GM12891 (cell line): Measurements from ENCODE around the gene FFAR1.
A peak's percentile ranks its signal among the peaks of the same experiment; 100 is the strongest.
"Not testable (repeated sequence)": the region's sequence is repeated elsewhere in the genome, so short reads cannot be mapped to it uniquely, and the experiment has no call there.

Experiments used
- DNase-seq: peaks from one replicate; pipeline ENCODE4 v3.0.0; 2011; ENCODE audit warnings: low spot score; ENCODE audit not compliant: insufficient read length
- FAIRE-seq: peaks from 2 replicates; lab custom pipeline; 2011; peaks lifted over from hg19 to GRCh38; lab: Jason Lieb, UNC
- PAX5 ChIP-seq: IDR thresholded peaks from 2 replicates; pipeline ENCODE4 v1.6.1; 2011; ENCODE audit warnings: low read length, moderate library complexity, mild to moderate bottlenecking; ENCODE audit not compliant: insufficient read depth, severe bottlenecking
- POLR2A ChIP-seq: IDR thresholded peaks from 2 replicates; pipeline ENCODE4 v1.6.1; 2011; ENCODE audit warnings: low read depth, low read length, control low read depth
- POLR2AphosphoS5 ChIP-seq: IDR thresholded peaks from 2 replicates; pipeline ENCODE4 v1.6.1; 2011; ENCODE audit warnings: low read depth, low read length, control low read depth
- POU2F2 ChIP-seq: IDR thresholded peaks from 2 replicates; pipeline ENCODE4 v1.6.1; 2011; ENCODE audit warnings: low read depth, mild to moderate bottlenecking, control low read depth, low read length, moderate library complexity
- SPI1 ChIP-seq: IDR thresholded peaks from 2 replicates; pipeline ENCODE4 v1.6.1; 2011; ENCODE audit warnings: low read depth, low read length, control low read depth
- TAF1 ChIP-seq: IDR thresholded peaks from 2 replicates; pipeline ENCODE4 v1.6.1; 2011; ENCODE audit warnings: low read depth, low read length, control low read depth

The FFAR1 gene

GRCh38 chr19:35375505-35376307, 28.0 kb downstream of the FFAR1 start:
- no peak for TF ChIP-seq SPI1
- peak; percentile 52 for TF ChIP-seq PAX5
- TF ChIP-seq POU2F2, result no peak
- FAIRE-seq (no peak), DNase-seq (no peak)

DNA sequence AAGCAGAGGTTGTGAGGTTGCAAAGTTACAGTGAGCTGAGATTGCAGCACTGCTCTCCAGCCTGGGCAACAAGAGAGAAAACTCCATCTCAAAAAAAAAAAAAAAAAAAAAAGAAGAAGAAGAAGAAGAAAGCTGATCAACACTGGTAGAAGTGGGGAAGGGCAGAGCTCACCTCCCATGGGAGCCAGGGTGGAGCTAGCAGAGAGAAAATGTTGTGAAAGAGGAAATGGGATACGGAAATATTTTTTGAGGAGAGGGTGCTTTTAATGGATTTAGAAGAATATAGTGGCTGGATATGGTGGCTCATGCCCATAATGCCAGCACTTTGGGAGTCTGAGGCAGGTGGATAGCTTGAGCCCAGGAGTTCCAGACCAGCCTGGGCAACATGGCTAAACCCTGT, 30.0 kb downstream of the FFAR1 start:
- no peak for TF ChIP-seq POU2F2
- no peak for TF ChIP-seq TAF1
- TF ChIP-seq SPI1, result no peak
- no peak for TF ChIP-seq POLR2A
- no peak for TF ChIP-seq PAX5
- TF ChIP-seq POLR2AphosphoS5, result no peak
- DNase-seq (no peak), FAIRE-seq (no peak)

DNA sequence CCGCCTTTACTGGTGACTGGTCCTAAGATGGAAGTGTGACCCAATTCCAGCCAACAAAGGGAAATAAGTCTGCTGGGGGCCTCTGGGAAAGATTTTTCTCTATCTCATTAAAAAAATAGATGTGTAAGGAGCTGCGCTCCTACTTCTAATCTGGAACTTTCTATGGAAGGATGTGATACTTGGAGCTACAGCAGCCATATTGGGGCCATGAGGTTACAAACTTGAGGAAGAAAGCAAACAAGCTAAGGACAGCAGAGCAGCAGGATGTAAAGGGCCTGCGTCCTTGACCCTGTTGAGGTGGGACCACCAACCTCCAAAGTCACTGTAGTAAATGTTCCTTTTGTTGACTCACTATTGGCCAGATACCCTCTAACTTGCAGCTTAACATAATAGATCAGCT, 30.7 kb downstream of the FFAR1 start:
- DNase-seq (no peak), FAIRE-seq (no peak)
- TF ChIP-seq PAX5 (no peak), POLR2A (no peak), TAF1 (no peak), POLR2AphosphoS5 (no peak), SPI1 (no peak), POU2F2 (no peak)

DNA sequence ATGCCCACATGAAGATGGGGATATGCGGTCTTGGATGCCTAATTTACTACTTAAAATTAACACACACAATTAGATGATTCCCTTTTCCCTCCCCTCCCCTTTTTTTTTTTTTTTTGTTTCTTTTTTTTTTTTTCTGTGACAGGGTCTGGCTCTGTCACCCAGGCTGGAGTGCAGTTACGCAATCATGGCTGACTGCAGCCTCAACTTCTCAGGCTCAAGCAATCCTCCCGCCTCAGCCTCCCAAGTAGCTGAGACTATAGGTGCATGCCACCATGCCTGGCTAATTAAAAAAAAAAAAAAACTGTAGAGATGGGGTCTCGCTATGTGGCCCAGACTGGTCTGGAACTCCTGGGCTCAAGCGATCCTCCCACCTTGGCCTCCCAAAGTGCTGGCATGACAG, 31.8 kb downstream of the FFAR1 start:
- DNase-seq, result not testable (repeated sequence)

DNA sequence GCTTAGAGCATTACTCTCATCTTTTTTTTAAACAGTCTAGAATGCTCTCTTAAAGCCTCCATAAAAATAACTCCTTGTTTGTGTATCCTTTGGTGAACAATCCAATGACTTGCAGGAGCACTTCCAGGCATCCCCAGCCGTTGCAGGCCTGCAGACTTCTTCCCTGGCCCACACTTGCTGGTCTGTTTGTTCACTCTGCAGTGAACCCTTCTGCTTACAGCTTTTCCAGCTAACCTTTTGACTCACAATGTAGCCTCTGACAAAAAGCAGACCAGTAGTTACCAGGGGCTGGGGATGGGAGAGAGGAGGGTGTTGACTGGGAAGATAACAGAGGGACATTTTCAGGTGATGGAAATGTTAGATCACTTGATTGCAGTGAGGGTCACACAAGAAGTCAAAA, 32.3 kb downstream of the FFAR1 start:
- FAIRE-seq (no peak), DNase-seq (no peak)
- TF ChIP-seq POU2F2 (no peak), TAF1 (no peak), SPI1 (no peak), POLR2AphosphoS5 (no peak), POLR2A (no peak)

More for the DNA sequence above, 31.8 kb downstream of the FFAR1 start:
- not testable (repeated sequence) for FAIRE-seq

DNA sequence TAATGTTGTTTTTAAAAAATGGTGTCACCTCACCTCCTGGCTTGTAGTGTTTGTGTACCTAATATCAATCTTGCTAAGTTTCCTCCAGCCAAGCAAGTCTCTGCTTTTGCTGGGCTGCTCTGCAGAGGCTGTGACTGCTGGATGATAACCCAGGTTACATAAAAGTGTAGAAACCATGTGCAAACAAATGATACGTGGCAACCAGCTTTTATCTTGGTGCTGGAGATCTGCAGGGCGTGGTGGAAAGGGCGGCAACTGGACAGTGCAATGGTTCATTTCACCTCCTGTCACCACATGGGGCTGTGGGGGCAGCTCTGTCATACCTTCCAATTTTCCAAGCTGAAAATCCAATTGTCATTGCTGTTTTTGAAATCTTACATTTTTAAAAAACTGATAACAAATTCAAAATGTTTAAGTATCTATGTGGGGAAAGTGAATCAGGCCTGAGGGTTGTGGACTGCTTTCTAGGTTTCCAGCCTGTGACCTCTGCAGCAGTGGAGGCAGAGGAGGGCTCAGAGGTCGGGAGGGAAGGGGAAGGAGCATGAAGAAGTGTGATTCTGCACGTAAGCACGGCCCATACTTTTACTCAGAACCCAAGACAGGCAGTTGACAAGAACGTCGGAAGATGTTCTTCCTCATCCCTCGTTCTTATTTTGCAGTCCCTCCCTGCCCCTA, 32.9 kb downstream of the FFAR1 start:
- no peak for DNase-seq
- TF ChIP-seq POU2F2 (no peak), POLR2AphosphoS5 (no peak), PAX5 (no peak), TAF1 (no peak), SPI1 (no peak), POLR2A (no peak)

GRCh38 chr19:35381318-35381717, 33.6 kb downstream of the FFAR1 start:
- FAIRE-seq (no peak), DNase-seq (no peak)
- TF ChIP-seq POLR2A (no peak), SPI1 (no peak), PAX5 (no peak), TAF1 (no peak), POU2F2 (no peak), POLR2AphosphoS5 (no peak)

More for the DNA sequence above, 32.9 kb downstream of the FFAR1 start:
- no peak for FAIRE-seq

DNA sequence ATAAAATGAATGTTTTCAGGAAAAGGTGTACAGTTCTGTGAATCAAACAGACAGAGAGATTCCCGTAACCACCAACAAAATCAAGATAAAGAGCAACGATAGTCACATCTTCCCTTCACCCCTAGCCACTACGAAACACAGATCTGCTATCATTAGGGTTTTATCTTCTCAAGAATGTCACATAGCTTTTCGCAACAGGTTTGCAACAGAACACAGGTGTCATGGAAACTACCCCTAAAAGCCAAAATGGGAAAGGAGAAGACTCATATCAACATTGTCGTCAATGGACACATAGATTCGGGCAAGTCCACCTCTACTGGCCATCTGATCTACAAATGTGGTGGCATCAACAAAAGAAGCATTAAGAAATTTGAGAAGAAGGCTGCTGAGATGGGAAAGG, 34.2 kb downstream of the FFAR1 start:
- TF ChIP-seq POLR2A, result no peak
- TF ChIP-seq POU2F2, result no peak
- FAIRE-seq (no peak), DNase-seq (no peak)

DNA sequence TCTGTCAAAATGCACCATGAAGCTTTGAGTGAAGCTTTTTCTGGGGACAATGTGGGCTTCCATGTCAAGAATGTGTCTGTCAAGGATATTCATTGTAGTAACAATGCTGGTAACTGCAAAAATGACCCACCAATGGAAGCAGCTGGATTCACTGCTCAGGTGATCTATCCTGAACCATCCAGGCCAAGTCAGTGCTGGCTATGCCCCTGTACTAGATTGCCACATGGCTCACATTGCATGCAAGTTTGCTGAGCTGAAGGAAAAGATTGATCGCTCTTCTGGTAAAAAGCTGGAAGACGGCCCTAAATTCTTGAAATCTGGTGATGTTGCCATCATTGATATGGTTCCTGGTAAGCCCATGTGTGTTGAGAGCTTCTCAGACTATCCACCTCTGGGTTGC, 35.8 kb downstream of the FFAR1 start:
- FAIRE-seq (no peak), DNase-seq (no peak)
- TF ChIP-seq SPI1 (no peak), POU2F2 (no peak), POLR2A (no peak), PAX5 (no peak), TAF1 (no peak), POLR2AphosphoS5 (no peak)
